Neural cell (in vitro differentiated cells): ENCODE results near the gene MPP3. TPM values are rescaled to one million over a fixed set of nuclear protein-coding genes. Genes with fewer than 3 reads are reported as not detected.

Experiments
- H2AFZ ChIP-seq: fragments of 200-600, 300-800 bp; sonication (generic), shearing (Covaris generic); 2 replicates; pipeline ENCODE4 v1.6.0; 2014; ENCODE audit warnings: low read depth, mild to moderate bottlenecking, antibody characterized with exemption, low read length, moderate library complexity
- H3F3A ChIP-seq: fragments of 200-600 bp; shearing (Covaris generic); 2 replicates; pipeline ENCODE4 v1.6.1; 2016; ENCODE audit warnings: mild to moderate bottlenecking, moderate library complexity, mixed read lengths, antibody characterized with exemption, low read length; ENCODE audit not compliant: insufficient read depth, poor library complexity, severe bottlenecking
- H3K27ac ChIP-seq: fragments of 200-600, 300-800 bp; sonication (generic), shearing (Covaris generic); 2 replicates; pipeline ENCODE4 v1.5.1; 2014; ENCODE audit warnings: mild to moderate bottlenecking, low read length, moderate library complexity
- H3K27me3 ChIP-seq: fragments of 300-800, 200-600 bp; sonication (generic), shearing (Covaris generic); 2 replicates; pipeline ENCODE4 v1.6.0; 2014; ENCODE audit warnings: mild to moderate bottlenecking, low read depth, low read length, moderate library complexity; ENCODE audit not compliant: insufficient read depth
- H3K36me3 ChIP-seq: fragments of 300-800, 200-600 bp; sonication (generic), shearing (Covaris generic); 2 replicates; pipeline ENCODE4 v1.5.1; 2014; ENCODE audit warnings: mild to moderate bottlenecking, antibody characterized with exemption, low read length, moderate library complexity; ENCODE audit not compliant: insufficient read depth
- H3K4me2 ChIP-seq: fragments of 300-800, 200-600 bp; sonication (generic), shearing (Covaris generic); 2 replicates; pipeline ENCODE4 v1.6.0; 2014; ENCODE audit warnings: mild to moderate bottlenecking, low read length
- H3K4me3 ChIP-seq: fragments of 300-800, 200-600 bp; sonication (generic), shearing (Covaris generic); 2 replicates; pipeline ENCODE4 v1.5.1; 2014; ENCODE audit warnings: mild to moderate bottlenecking, low read length, moderate library complexity
- H3K79me2 ChIP-seq: fragments of 200-600 bp; shearing (Covaris generic); replicated peaks from 2 replicates; pipeline ENCODE4 v1.6.0; 2014; ENCODE audit warnings: mild to moderate bottlenecking, low read length, moderate library complexity; ENCODE audit not compliant: insufficient read depth
- H3K9ac ChIP-seq: fragments of 300-800, 200-600 bp; sonication (generic), shearing (Covaris generic); 2 replicates; pipeline ENCODE4 v1.6.1; 2016; ENCODE audit warnings: mild to moderate bottlenecking, low read length, mixed read lengths
- H3K9me2 ChIP-seq: fragments of 200-600 bp; shearing (Covaris generic); 2 replicates; pipeline ENCODE4 v1.6.1; 2016; ENCODE audit warnings: mild to moderate bottlenecking, low read length, mixed read lengths; ENCODE audit not compliant: insufficient read depth
- H3K9me3 ChIP-seq: fragments of 200-600, 300-800 bp; sonication (generic), shearing (Covaris generic); 2 replicates; pipeline ENCODE4 v1.6.1; 2016; ENCODE audit warnings: mild to moderate bottlenecking, mixed run types, low read length, moderate library complexity, mixed read lengths
- H4K20me1 ChIP-seq: fragments of 200-600 bp; shearing (Covaris generic); 2 replicates; pipeline ENCODE4 v1.6.1; 2016; ENCODE audit warnings: mild to moderate bottlenecking, mixed run types; ENCODE audit not compliant: insufficient read depth
- EP300 ChIP-seq: fragments of 450-650 bp; conservative IDR thresholded peaks from 2 replicates; pipeline ENCODE4 v1.6.1; 2014; ENCODE audit warnings: antibody characterized with exemption, mild to moderate bottlenecking, moderate library complexity; ENCODE audit not compliant: poor library complexity, severe bottlenecking
- EZH2 ChIP-seq: fragments of 200-600, 300-800 bp; shearing (Covaris generic), sonication (generic); IDR thresholded peaks from 2 replicates; pipeline ENCODE4 v1.6.1; 2014; ENCODE audit warnings: antibody characterized with exemption, low read length, borderline replicate concordance, mild to moderate bottlenecking; ENCODE audit not compliant: insufficient read depth, poor library complexity, severe bottlenecking
- MXI1 ChIP-seq: fragments of 450-650 bp; conservative IDR thresholded peaks from 2 replicates; pipeline ENCODE4 v1.6.1; 2014; ENCODE audit warnings: antibody characterized with exemption, mild to moderate bottlenecking; ENCODE audit not compliant: poor library complexity, severe bottlenecking
- POLR2AphosphoS5 ChIP-seq: IDR thresholded peaks from 2 replicates; pipeline ENCODE4 v1.6.1; 2012
- RAD21 ChIP-seq: fragments of 450-650 bp; conservative IDR thresholded peaks from 2 replicates; pipeline ENCODE4 v1.6.1; 2014; ENCODE audit warnings: antibody characterized with exemption, mild to moderate bottlenecking, moderate library complexity
- SMC3 ChIP-seq: fragments of 450-650 bp; conservative IDR thresholded peaks from 2 replicates; pipeline ENCODE4 v1.6.1; 2014; ENCODE audit warnings: antibody characterized with exemption, mild to moderate bottlenecking, moderate library complexity; ENCODE audit not compliant: poor library complexity
- TAF1 ChIP-seq: IDR thresholded peaks from 2 replicates; pipeline ENCODE4 v1.6.1; 2012; ENCODE audit warnings: low read depth
- polyA plus RNA-seq: library from polyadenylated mRNA; depleted of rRNA; stranded (reverse); fragments of >200 nt; gene quantifications from 2 replicates; pipeline ENCODE4 v1.2.3, GENCODE V29; 2014
- TF ChIP-seq, protein P1 (sequence below): IDR thresholded peaks from 2 replicates; pipeline ENCODE4 v1.6.1; 2012; ENCODE audit warnings: borderline replicate concordance
- TF ChIP-seq, protein P2 (sequence below): fragments of 450-650 bp; IDR thresholded peaks from 2 replicates; pipeline ENCODE4 v1.5.1; 2014; ENCODE audit warnings: antibody characterized with exemption, mild to moderate bottlenecking, moderate library complexity; ENCODE audit not compliant: poor library complexity, severe bottlenecking

Gene MPP3
- polyA plus RNA-seq, 1 donor from 2014 or later, result 48.1 TPM

DNA sequence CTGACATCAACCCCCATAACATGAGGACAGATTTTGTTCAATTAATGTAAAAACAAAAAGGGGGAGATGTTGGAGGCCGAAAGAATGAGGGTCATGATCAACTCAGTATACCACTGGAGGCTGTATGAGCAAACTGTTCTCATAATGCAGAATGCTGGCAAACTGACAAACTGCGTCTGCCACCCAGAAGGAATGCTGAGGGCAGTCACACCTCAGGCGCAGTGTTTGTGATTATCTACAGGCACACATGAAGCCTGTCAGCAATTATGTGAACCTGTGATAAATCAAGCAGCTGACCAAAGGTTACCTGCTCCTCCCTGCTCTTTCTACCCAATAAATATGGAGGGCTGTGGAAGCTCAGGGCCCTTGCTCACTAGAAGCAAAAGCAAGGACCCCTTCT, 41.3 kb upstream of the MPP3 start:
- Histone ChIP-seq H3K9ac (no peak overlapping the region), H3K36me3 (no peaks in the 10 kb centered on the region), H3K9me2 (no peaks in the 10 kb centered on the region), H3K27ac (no peak overlapping the region), H4K20me1 (no peaks in the 10 kb centered on the region), H3K79me2 (no peaks in the 10 kb centered on the region), H3F3A (no peaks in the 10 kb centered on the region), H3K27me3 (no peaks in the 10 kb centered on the region), H3K9me3 (no peaks in the 10 kb centered on the region), H2AFZ (no peak overlapping the region), H3K4me3 (no peak overlapping the region), H3K4me2 (no peak overlapping the region)
- TF ChIP-seq, protein P1, sequence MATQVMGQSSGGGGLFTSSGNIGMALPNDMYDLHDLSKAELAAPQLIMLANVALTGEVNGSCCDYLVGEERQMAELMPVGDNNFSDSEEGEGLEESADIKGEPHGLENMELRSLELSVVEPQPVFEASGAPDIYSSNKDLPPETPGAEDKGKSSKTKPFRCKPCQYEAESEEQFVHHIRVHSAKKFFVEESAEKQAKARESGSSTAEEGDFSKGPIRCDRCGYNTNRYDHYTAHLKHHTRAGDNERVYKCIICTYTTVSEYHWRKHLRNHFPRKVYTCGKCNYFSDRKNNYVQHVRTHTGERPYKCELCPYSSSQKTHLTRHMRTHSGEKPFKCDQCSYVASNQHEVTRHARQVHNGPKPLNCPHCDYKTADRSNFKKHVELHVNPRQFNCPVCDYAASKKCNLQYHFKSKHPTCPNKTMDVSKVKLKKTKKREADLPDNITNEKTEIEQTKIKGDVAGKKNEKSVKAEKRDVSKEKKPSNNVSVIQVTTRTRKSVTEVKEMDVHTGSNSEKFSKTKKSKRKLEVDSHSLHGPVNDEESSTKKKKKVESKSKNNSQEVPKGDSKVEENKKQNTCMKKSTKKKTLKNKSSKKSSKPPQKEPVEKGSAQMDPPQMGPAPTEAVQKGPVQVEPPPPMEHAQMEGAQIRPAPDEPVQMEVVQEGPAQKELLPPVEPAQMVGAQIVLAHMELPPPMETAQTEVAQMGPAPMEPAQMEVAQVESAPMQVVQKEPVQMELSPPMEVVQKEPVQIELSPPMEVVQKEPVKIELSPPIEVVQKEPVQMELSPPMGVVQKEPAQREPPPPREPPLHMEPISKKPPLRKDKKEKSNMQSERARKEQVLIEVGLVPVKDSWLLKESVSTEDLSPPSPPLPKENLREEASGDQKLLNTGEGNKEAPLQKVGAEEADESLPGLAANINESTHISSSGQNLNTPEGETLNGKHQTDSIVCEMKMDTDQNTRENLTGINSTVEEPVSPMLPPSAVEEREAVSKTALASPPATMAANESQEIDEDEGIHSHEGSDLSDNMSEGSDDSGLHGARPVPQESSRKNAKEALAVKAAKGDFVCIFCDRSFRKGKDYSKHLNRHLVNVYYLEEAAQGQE, result no peak
- TF ChIP-seq MXI1 (no peak), EZH2 (no peak), EP300 (no peak), TAF1 (no peak), SMC3 (no peak), RAD21 (no peak), POLR2AphosphoS5 (no peak)
- TF ChIP-seq, protein P2, sequence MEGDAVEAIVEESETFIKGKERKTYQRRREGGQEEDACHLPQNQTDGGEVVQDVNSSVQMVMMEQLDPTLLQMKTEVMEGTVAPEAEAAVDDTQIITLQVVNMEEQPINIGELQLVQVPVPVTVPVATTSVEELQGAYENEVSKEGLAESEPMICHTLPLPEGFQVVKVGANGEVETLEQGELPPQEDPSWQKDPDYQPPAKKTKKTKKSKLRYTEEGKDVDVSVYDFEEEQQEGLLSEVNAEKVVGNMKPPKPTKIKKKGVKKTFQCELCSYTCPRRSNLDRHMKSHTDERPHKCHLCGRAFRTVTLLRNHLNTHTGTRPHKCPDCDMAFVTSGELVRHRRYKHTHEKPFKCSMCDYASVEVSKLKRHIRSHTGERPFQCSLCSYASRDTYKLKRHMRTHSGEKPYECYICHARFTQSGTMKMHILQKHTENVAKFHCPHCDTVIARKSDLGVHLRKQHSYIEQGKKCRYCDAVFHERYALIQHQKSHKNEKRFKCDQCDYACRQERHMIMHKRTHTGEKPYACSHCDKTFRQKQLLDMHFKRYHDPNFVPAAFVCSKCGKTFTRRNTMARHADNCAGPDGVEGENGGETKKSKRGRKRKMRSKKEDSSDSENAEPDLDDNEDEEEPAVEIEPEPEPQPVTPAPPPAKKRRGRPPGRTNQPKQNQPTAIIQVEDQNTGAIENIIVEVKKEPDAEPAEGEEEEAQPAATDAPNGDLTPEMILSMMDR, result no peak

DNA sequence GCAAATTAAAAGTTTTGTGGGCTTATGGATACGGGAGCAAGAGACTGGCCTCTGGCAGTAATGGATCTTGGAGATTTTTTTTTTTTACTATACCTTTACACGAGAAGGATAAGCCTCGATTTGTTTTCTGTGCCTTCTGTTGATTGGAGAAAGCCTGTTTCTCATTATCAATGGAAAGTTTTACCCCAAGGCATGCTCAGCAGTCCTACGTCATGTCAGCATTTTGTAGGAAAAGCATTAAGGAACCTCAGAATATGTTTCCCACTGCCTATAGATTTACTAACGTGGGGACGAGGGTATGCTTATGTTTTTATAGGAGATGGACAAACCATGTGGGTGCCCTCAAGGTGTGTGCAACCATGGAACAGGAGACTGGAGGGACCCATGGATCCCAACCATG, 40.9 kb upstream of the MPP3 start:
- Histone ChIP-seq H3F3A (no peaks in the 10 kb centered on the region), H2AFZ (no peak overlapping the region), H4K20me1 (no peaks in the 10 kb centered on the region), H3K9me2 (no peaks in the 10 kb centered on the region), H3K27ac (no peak overlapping the region), H3K9ac (no peak overlapping the region), H3K4me3 (no peak overlapping the region), H3K36me3 (no peaks in the 10 kb centered on the region), H3K79me2 (no peaks in the 10 kb centered on the region), H3K9me3 (no peaks in the 10 kb centered on the region), H3K4me2 (no peak overlapping the region), H3K27me3 (no peaks in the 10 kb centered on the region)
- TF ChIP-seq EZH2 (no peak), EP300 (no peak), RAD21 (no peak), MXI1 (no peak), SMC3 (no peak), POLR2AphosphoS5 (no peak), TAF1 (no peak)
- TF ChIP-seq, protein P2, result no peak
- TF ChIP-seq, protein P1, result no peak
